ENCODE results near the gene C7orf33. TPM values are rescaled to one million over a fixed set of nuclear protein-coding genes. Genes with fewer than 3 reads are reported as not detected.

Gene C7orf33
- total and polyA plus RNA-seq, 2 experiments from 2014 or later = not detected

DNA sequence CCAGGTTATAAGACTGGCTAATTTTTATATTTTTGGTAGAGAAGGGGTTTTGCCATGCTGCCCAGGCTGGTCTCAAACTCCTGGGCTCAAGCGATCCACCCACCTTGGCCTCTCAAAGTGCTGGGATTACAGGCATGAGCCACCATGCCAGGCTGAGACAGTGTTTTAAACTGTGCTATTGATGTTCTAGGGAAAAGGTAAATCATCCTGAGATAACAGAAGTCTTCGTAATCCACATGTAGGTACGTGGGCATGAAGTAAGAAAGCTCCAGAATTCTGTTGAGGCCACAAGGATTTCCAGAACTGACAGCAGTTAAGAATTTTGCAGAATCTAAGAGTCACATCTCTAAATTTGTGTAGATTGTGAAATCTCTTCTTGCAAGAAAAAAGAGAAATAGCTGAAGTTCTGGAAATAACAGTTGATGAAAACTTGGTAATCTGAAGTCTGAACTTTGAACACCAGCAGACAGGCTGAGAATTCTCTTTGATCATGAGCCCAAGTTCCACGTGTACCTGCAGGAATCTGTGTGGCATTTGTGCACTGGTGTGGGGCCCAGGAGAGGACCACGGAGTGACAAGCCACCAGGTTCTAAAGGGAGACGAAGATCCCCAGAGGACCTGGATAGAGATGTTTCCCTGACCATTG lies 24.6 kb downstream of the C7orf33 start (continued):
- TF ChIP-seq, protein P1, sequence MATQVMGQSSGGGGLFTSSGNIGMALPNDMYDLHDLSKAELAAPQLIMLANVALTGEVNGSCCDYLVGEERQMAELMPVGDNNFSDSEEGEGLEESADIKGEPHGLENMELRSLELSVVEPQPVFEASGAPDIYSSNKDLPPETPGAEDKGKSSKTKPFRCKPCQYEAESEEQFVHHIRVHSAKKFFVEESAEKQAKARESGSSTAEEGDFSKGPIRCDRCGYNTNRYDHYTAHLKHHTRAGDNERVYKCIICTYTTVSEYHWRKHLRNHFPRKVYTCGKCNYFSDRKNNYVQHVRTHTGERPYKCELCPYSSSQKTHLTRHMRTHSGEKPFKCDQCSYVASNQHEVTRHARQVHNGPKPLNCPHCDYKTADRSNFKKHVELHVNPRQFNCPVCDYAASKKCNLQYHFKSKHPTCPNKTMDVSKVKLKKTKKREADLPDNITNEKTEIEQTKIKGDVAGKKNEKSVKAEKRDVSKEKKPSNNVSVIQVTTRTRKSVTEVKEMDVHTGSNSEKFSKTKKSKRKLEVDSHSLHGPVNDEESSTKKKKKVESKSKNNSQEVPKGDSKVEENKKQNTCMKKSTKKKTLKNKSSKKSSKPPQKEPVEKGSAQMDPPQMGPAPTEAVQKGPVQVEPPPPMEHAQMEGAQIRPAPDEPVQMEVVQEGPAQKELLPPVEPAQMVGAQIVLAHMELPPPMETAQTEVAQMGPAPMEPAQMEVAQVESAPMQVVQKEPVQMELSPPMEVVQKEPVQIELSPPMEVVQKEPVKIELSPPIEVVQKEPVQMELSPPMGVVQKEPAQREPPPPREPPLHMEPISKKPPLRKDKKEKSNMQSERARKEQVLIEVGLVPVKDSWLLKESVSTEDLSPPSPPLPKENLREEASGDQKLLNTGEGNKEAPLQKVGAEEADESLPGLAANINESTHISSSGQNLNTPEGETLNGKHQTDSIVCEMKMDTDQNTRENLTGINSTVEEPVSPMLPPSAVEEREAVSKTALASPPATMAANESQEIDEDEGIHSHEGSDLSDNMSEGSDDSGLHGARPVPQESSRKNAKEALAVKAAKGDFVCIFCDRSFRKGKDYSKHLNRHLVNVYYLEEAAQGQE (IDR thresholded peaks at IDR 0.05; ENCODE audit: unreplicated experiment) = no peak
- TF ChIP-seq STAT1 (IDR thresholded peaks at IDR 0.05; ENCODE audit: unreplicated experiment) (no peak), ZNF331 (CRISPR knock-in tag; IDR thresholded peaks at IDR 0.05; ENCODE audit: low read depth) (no peak), EZH2phosphoT487 (IDR thresholded peaks at IDR 0.05; ENCODE audit: unreplicated experiment) (no peak), JUNB (IDR thresholded peaks at IDR 0.05; ENCODE audit: unreplicated experiment) (no peak), POLR2AphosphoS5 (IDR thresholded peaks at IDR 0.05; ENCODE audit: low read depth) (no peak), EZH2 (IDR thresholded peaks at IDR 0.05; ENCODE audit: low read depth, unreplicated experiment) (no peak), ZNF114 (CRISPR knock-in tag; IDR thresholded peaks at IDR 0.05) (no peak), NANOG (IDR thresholded peaks at IDR 0.05; ENCODE audit: borderline replicate concordance) (no peak)

DNA sequence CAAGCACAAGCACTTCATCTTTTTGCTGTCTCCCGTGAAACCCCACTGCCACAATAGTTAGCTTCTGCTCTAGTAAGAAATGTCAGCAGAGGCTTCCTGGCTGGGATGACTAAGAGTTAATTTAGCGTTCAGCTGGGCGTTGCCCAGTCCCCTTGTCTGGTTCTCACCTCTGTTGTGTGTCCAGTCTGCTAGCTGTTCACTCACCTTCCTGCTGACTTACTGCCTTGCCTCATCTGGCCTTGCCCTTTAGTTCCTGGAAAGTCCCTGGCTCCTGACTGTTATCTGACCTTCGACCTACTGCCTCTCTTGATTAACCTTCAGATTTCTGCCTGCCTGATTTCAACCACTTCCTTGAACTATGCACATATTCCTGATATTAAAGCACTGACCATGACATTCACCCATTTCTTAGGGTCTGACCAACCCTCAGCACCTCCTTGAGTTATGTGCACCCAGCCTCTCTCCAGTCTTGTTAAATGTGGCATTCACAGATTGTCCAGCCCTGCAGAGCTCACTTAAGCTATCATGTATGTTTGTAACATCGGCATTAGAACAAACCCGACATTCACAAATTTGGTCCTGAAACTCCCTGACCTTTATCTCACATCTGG lies 30.3 kb downstream of the C7orf33 start:
- no peaks in the 10 kb centered on the region for H3K36me3 ChIP-seq (ENCODE audit: insufficient read depth)
- no peak for DNase-seq (ENCODE audit: low spot score)
- H3K9me3 Mint-ChIP-seq = peaks cover 6% of the 10 kb centered on the region; the same call in 1 of the 3 replicates
- H3K4me1 Mint-ChIP-seq = peaks cover 23% of the 10 kb centered on the region
- H3K79me2 ChIP-seq (replicated peaks; ENCODE audit: insufficient read depth) = no peaks in the 10 kb centered on the region
- H3K4me1 ChIP-seq (ENCODE audit: insufficient read depth) = peaks cover 20% of the 10 kb centered on the region
- peaks cover 6% of the 10 kb centered on the region for H3K27me3 Mint-ChIP-seq (ENCODE audit: insufficient read depth, low read depth, poor library complexity)
- H3K27me3 ChIP-seq (ENCODE audit: insufficient read depth) = no peaks in the 10 kb centered on the region
- no peak overlapping the region for H3K4me3 ChIP-seq
- no peak overlapping the region for H3K27ac Mint-ChIP-seq
- H3F3A ChIP-seq (replicated peaks; ENCODE audit: low read depth) = no peaks in the 10 kb centered on the region
- no peak overlapping the region for H3K27ac ChIP-seq (ENCODE audit: low read depth)
- peak overlapping the region; percentile 28; the same call in 1 of the 2 replicates for H2AFZ ChIP-seq
- H3K4me3 Mint-ChIP-seq = no peak overlapping the region
- H3K36me3 Mint-ChIP-seq (ENCODE audit: low read depth) = no peaks in the 10 kb centered on the region
- H3K9me2 ChIP-seq (ENCODE audit: insufficient read depth) = no peaks in the 10 kb centered on the region
- H4K20me1 ChIP-seq (replicated peaks; ENCODE audit: insufficient read depth) = no peaks in the 10 kb centered on the region
- H3K4me2 ChIP-seq = no peak overlapping the region
- ATAC-seq = no peak
- TF ChIP-seq EZH2 (IDR thresholded peaks at IDR 0.05; ENCODE audit: low read depth, unreplicated experiment) (no peak), STAT1 (IDR thresholded peaks at IDR 0.05; ENCODE audit: unreplicated experiment) (no peak), ZNF331 (CRISPR knock-in tag; IDR thresholded peaks at IDR 0.05; ENCODE audit: low read depth) (no peak), CREB1 (CRISPR knock-in tag; IDR thresholded peaks at IDR 0.05; ENCODE audit: low read depth) (no peak), JUNB (IDR thresholded peaks at IDR 0.05; ENCODE audit: unreplicated experiment) (no peak), POLR2AphosphoS5 (IDR thresholded peaks at IDR 0.05; ENCODE audit: low read depth) (no peak), NANOG (IDR thresholded peaks at IDR 0.05; ENCODE audit: borderline replicate concordance) (no peak)
- TF ChIP-seq, protein P2, sequence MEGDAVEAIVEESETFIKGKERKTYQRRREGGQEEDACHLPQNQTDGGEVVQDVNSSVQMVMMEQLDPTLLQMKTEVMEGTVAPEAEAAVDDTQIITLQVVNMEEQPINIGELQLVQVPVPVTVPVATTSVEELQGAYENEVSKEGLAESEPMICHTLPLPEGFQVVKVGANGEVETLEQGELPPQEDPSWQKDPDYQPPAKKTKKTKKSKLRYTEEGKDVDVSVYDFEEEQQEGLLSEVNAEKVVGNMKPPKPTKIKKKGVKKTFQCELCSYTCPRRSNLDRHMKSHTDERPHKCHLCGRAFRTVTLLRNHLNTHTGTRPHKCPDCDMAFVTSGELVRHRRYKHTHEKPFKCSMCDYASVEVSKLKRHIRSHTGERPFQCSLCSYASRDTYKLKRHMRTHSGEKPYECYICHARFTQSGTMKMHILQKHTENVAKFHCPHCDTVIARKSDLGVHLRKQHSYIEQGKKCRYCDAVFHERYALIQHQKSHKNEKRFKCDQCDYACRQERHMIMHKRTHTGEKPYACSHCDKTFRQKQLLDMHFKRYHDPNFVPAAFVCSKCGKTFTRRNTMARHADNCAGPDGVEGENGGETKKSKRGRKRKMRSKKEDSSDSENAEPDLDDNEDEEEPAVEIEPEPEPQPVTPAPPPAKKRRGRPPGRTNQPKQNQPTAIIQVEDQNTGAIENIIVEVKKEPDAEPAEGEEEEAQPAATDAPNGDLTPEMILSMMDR (conservative IDR thresholded peaks at IDR 0.05; ENCODE audit: low read depth in 2 of 2) = no peak
- TF ChIP-seq, protein P3, sequence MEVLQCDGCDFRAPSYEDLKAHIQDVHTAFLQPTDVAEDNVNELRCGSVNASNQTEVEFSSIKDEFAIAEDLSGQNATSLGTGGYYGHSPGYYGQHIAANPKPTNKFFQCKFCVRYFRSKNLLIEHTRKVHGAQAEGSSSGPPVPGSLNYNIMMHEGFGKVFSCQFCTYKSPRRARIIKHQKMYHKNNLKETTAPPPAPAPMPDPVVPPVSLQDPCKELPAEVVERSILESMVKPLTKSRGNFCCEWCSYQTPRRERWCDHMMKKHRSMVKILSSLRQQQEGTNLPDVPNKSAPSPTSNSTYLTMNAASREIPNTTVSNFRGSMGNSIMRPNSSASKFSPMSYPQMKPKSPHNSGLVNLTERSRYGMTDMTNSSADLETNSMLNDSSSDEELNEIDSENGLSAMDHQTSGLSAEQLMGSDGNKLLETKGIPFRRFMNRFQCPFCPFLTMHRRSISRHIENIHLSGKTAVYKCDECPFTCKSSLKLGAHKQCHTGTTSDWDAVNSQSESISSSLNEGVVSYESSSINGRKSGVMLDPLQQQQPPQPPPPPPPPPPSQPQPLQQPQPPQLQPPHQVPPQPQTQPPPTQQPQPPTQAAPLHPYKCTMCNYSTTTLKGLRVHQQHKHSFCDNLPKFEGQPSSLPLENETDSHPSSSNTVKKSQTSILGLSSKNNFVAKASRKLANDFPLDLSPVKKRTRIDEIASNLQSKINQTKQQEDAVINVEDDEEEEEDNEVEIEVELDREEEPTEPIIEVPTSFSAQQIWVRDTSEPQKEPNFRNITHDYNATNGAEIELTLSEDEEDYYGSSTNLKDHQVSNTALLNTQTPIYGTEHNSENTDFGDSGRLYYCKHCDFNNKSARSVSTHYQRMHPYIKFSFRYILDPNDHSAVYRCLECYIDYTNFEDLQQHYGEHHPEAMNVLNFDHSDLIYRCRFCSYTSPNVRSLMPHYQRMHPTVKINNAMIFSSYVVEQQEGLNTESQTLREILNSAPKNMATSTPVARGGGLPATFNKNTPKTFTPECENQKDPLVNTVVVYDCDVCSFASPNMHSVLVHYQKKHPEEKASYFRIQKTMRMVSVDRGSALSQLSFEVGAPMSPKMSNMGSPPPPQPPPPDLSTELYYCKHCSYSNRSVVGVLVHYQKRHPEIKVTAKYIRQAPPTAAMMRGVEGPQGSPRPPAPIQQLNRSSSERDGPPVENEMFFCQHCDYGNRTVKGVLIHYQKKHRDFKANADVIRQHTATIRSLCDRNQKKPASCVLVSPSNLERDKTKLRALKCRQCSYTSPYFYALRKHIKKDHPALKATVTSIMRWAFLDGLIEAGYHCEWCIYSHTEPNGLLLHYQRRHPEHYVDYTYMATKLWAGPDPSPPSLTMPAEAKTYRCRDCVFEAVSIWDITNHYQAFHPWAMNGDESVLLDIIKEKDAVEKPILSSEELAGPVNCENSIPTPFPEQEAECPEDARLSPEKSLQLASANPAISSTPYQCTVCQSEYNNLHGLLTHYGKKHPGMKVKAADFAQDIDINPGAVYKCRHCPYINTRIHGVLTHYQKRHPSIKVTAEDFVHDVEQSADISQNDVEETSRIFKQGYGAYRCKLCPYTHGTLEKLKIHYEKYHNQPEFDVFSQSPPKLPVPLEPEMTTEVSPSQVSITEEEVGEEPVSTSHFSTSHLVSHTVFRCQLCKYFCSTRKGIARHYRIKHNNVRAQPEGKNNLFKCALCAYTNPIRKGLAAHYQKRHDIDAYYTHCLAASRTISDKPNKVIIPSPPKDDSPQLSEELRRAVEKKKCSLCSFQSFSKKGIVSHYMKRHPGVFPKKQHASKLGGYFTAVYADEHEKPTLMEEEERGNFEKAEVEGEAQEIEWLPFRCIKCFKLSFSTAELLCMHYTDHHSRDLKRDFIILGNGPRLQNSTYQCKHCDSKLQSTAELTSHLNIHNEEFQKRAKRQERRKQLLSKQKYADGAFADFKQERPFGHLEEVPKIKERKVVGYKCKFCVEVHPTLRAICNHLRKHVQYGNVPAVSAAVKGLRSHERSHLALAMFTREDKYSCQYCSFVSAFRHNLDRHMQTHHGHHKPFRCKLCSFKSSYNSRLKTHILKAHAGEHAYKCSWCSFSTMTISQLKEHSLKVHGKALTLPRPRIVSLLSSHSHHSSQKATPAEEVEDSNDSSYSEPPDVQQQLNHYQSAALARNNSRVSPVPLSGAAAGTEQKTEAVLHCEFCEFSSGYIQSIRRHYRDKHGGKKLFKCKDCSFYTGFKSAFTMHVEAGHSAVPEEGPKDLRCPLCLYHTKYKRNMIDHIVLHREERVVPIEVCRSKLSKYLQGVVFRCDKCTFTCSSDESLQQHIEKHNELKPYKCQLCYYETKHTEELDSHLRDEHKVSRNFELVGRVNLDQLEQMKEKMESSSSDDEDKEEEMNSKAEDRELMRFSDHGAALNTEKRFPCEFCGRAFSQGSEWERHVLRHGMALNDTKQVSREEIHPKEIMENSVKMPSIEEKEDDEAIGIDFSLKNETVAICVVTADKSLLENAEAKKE (CRISPR knock-in tag; IDR thresholded peaks at IDR 0.05) = no peak
